Measurements from ENCODE around the gene HOXD9.

GRCh38 chr2:176157499-176158185 is 35.1 kb downstream of the HOXD9 start:
- TF ChIP-seq CTCF (IDR thresholded peaks at IDR 0.05 in 8 of 11, conservative IDR thresholded peaks at IDR 0.05 in 3 of 11): no peak
- peak in 1 of 3 donors; percentile 13 for TF ChIP-seq POLR2AphosphoS5 (IDR thresholded peaks at IDR 0.05)

Measured in spleen (tissue), 7 donors.